ENCODE results near the gene PTPRA.
"Not testable (repeated sequence)": the region's sequence is repeated elsewhere in the genome, so short reads cannot be mapped to it uniquely, and the experiment has no call there.

The PTPRA gene

DNA sequence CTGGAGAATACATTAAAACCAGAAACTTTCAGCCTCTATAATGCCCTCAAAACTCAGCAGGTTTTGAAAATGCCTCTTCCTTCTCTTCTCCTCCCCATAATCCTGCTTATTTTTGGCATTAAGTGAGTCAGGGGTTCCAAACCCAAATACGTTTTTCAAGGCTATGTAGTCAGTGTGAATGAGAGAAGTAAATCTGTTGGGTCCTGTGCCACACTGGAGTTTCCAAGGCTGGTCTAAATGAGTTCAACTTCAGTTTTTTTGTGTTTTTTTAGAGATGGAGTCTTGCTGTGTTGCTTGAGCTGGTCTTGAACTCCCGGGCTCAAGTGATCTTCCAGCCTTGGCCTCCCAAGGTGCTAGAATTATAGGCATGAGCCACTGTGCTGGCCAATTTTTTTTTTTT lies 20.9 kb downstream of the PTPRA start:
- no peak overlapping the region for H3K4me3 ChIP-seq (replicated peaks in 1 of 2; ENCODE audit: low read depth in 2 of 2, low read length in 2 of 2)
- TF ChIP-seq CTCF (IDR thresholded peaks at IDR 0.05; ENCODE audit: low read depth, low read length): no peak

GRCh38 chr20:2895154-2895553 lies 21.9 kb downstream of the PTPRA start:
- not testable (repeated sequence) for H3K4me3 ChIP-seq (replicated peaks in 1 of 2; ENCODE audit: low read depth in 2 of 2, low read length in 2 of 2); DNase-seq (ENCODE audit: low read depth in 2 of 2)

More for the DNA sequence above, 20.9 kb downstream of the PTPRA start:
- DNase-seq (ENCODE audit: low read depth in 2 of 2): no peak

- TF ChIP-seq CTCF (IDR thresholded peaks at IDR 0.05; ENCODE audit: low read depth, low read length): no peak
- H3K4me3 ChIP-seq (replicated peaks in 1 of 2; ENCODE audit: low read depth in 2 of 2, low read length in 2 of 2): no peak overlapping the region
- no peak for DNase-seq (ENCODE audit: low read depth in 2 of 2)
Measured at GRCh38 chr20:2899243-2899642, 26.0 kb downstream of the PTPRA start.

- H3K4me3 ChIP-seq (replicated peaks in 1 of 2; ENCODE audit: low read depth in 2 of 2, low read length in 2 of 2): no peak overlapping the region
- TF ChIP-seq CTCF (IDR thresholded peaks at IDR 0.05; ENCODE audit: low read depth, low read length): no peak
- no peak for DNase-seq (ENCODE audit: low read depth in 2 of 2)
Measured at GRCh38 chr20:2900845-2901592, 27.7 kb downstream of the PTPRA start.

DNA sequence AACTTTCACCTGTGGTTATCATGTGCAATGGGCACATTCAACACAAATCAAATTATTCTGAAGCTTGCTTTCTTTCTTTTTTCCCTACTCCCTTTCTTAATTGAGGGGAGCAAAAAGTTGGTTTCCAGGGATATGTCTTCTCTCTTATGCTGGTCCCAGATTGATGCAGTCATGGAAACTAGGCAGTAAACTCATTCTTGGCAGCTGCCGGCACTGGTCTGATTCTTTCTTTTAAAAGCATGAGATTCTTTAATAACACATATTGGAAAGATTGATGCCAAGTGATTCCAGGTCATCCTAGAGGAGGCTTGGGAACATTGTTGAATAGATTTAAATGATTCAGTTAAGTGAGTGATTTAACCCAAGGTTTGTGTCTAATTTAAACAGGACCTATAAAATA lies 29.0 kb downstream of the PTPRA start:
- no peak for TF ChIP-seq CTCF (IDR thresholded peaks at IDR 0.05; ENCODE audit: low read depth, low read length)
- DNase-seq (ENCODE audit: low read depth in 2 of 2): no peak
- no peak overlapping the region for H3K4me3 ChIP-seq (replicated peaks in 1 of 2; ENCODE audit: low read depth in 2 of 2, low read length in 2 of 2)

GRCh38 chr20:2902818-2903217 lies 29.5 kb downstream of the PTPRA start:
- DNase-seq (ENCODE audit: low read depth in 2 of 2): no peak
- TF ChIP-seq CTCF (IDR thresholded peaks at IDR 0.05; ENCODE audit: low read depth, low read length): no peak
- H3K4me3 ChIP-seq (replicated peaks in 1 of 2; ENCODE audit: low read depth in 2 of 2, low read length in 2 of 2): no peak overlapping the region

- TF ChIP-seq CTCF (IDR thresholded peaks at IDR 0.05; ENCODE audit: low read depth, low read length): no peak
- no peak overlapping the region for H3K4me3 ChIP-seq (replicated peaks in 1 of 2; ENCODE audit: low read depth in 2 of 2, low read length in 2 of 2)
- no peak for DNase-seq (ENCODE audit: low read depth in 2 of 2)
Measured at GRCh38 chr20:2903686-2904085, 30.4 kb downstream of the PTPRA start.

Measured in cardiac fibroblast (primary cell).